Psoas muscle (tissue), 8 donors: ENCODE data around the gene TNS3. TPM values are rescaled to one million over a fixed set of nuclear protein-coding genes. Genes with fewer than 3 reads are reported as not detected.

ENCODE experiments used
- ATAC-seq, 4 donors: fragments of 200-7000 bp; cut with Tn5 transposase; one replicate each; pipeline ENCODE4 v1.9.1; 2020; ENCODE audit warnings: moderate library complexity in 3 of 4, mild to moderate bottlenecking in 2 of 4
- DNase-seq, 2 donors: peaks; one replicate each; pipeline ENCODE4 v3.0.0-alpha.2; 2020
- H3K27ac ChIP-seq: fragments of 200-600 bp; one replicate; pipeline ENCODE4 v1.8.0; 2022
- H3K27me3 ChIP-seq, 3 donors: fragments of 200-600 bp in 1 of 3; one replicate each; pipeline versions ENCODE4 v1.6.1 to v1.8.0; 2013 to 2022; ENCODE audit warnings: low read length in 2 of 3, mild to moderate bottlenecking in 2 of 3, moderate library complexity in 1 of 3; ENCODE audit not compliant: insufficient read depth in 3 of 3
- H3K36me3 ChIP-seq, 2 donors: fragments of 200-600 bp in 1 of 2; one replicate each; pipeline versions ENCODE4 v1.6.1 to v1.8.0; 2013 to 2022; ENCODE audit warnings: low read depth in 1 of 2, mild to moderate bottlenecking in 1 of 2, moderate library complexity in 1 of 2; ENCODE audit not compliant: insufficient read depth in 1 of 2
- H3K4me1 ChIP-seq: fragments of 200-600 bp; one replicate; pipeline ENCODE4 v1.8.0; 2022
- H3K4me3 ChIP-seq: fragments of 200-600 bp; one replicate; pipeline ENCODE4 v1.8.0; 2022; ENCODE audit warnings: mild to moderate bottlenecking
- H3K9me3 ChIP-seq: fragments of 200-600 bp; one replicate; pipeline ENCODE4 v1.8.0; 2022
- CTCF ChIP-seq: fragments of 200-600 bp; IDR thresholded peaks from one replicate; pipeline ENCODE4 v1.8.0; 2022; ENCODE audit warnings: antibody characterized with exemption
- WGBS, 3 donors: extraction: QIAGEN DNeasy Blood & Tissue Kit; methylation state at CpG; one replicate each; pipeline versions ENCODE4 v1.1.6 to v1.1.7; 2013; 5-methylcytosine and 5-hydroxymethylcytosine counted together
- intact Hi-C, 2 donors: fragments of 100-400 bp; cut with DNase I; formaldehyde crosslinking; loops; one replicate each; pipeline versions ENCODE4 v1.11.0 to v1.14.2; 2022
- polyA plus RNA-seq, 3 donors: library from polyadenylated mRNA; stranded (reverse); fragments of 200-250 nt; gene quantifications; one replicate each; pipeline ENCODE4 v1.2.3, GENCODE V29; 2013
- total RNA-seq, 4 donors: library from RNA; stranded (reverse); fragmentation: NEBNext Ultra II Directional in 2 of 4; extraction: Animal tissue kit (Norgen Biotek cat#: 25700) in 2 of 4; gene quantifications; one replicate each; pipeline versions ENCODE4 v1.2.1 to v1.2.4, GENCODE V29; 2021 to 2023
- donor health status: healthy with polysubstance abuse.
- donor health status: DM: no; HTN: no; CAD: no; lungs with moderate emphysema.
- donor health status: Bipolar disorder and iron deficiency.
- donor health status: healthy.
- donor health status: DM: yes; HTN: yes; CAD: no.
- donor health status: DM: no; HTN: no; CAD: no.
- donor health status: DM: no; HTN: no; CAD: no.
- donor health status: DM: yes; HTN: yes; CAD: no.

TNS3 gene
- total and polyA plus RNA-seq, 7 donors: 11.5 to 75.3 (median 35.0) TPM

- TF ChIP-seq CTCF: no peak
- ATAC-seq: no peak
- WGBS, 3 donors: 90 to 95% (median 92%) methylated on average over 8 of the region's 8 CpGs
Measured at GRCh38 chr7:47352394-47352968, 229.4 kb downstream of the TNS3 start.

GRCh38 chr7:47351233-47352154, 230.4 kb downstream of the TNS3 start:
- Histone ChIP-seq H3K9me3 (no peaks in the 10 kb centered on the region), H3K36me3 (no peaks in the 10 kb centered on the region), H3K4me1 (no peaks in the 10 kb centered on the region), H3K27ac (no peak overlapping the region), H3K27me3 (no peaks in the 10 kb centered on the region), H3K4me3 (no peak overlapping the region)
- DNase-seq (no peak), ATAC-seq (no peak)
- TF ChIP-seq CTCF: no peak
- intact Hi-C loops: no loop called here
- 87 to 91% (median 88%) methylated on average over 20 of the region's 20 CpGs for WGBS, 3 donors

More at GRCh38 chr7:47352394-47352968, 229.4 kb downstream of the TNS3 start:
- no peak for DNase-seq
- Histone ChIP-seq H3K27ac (no peak overlapping the region), H3K36me3 (no peaks in the 10 kb centered on the region), H3K27me3 (no peaks in the 10 kb centered on the region), H3K4me1 (no peaks in the 10 kb centered on the region), H3K4me3 (no peak overlapping the region), H3K9me3 (no peaks in the 10 kb centered on the region)
- intact Hi-C loops: no loop called here

GRCh38 chr7:47350425-47350824, 231.5 kb downstream of the TNS3 start:
- no peak for ATAC-seq
- Histone ChIP-seq H3K4me3 (no peak overlapping the region), H3K27ac (no peak overlapping the region), H3K36me3 (peaks cover 0 to 8% of the 10 kb centered on the region in 2 donors), H3K9me3 (no peaks in the 10 kb centered on the region), H3K27me3 (no peaks in the 10 kb centered on the region), H3K4me1 (no peaks in the 10 kb centered on the region)
- intact Hi-C loops: no loop called here
- no peak for DNase-seq
- TF ChIP-seq CTCF: no peak
- WGBS, 3 donors: 85 to 93% (median 90%) methylated on average over 5 of the region's 5 CpGs

GRCh38 chr7:47349401-47349800, 232.5 kb downstream of the TNS3 start:
- Histone ChIP-seq H3K27ac (no peak overlapping the region), H3K36me3 (peaks cover 0 to 15% of the 10 kb centered on the region in 2 donors), H3K9me3 (no peaks in the 10 kb centered on the region), H3K27me3 (no peaks in the 10 kb centered on the region), H3K4me1 (no peaks in the 10 kb centered on the region), H3K4me3 (no peak overlapping the region)
- WGBS, 3 donors: 87 to 89% (median 89%) methylated on average over 7 of the region's 7 CpGs
- TF ChIP-seq CTCF: no peak
- DNase-seq (no peak), ATAC-seq (no peak)
- intact Hi-C loops: no loop called here
